Measurements from ENCODE around the gene TTC22.

Gene TTC22

GRCh38 chr1:54795841-54796468 is 5.2 kb downstream of the TTC22 start:
- no peak for ATAC-seq
- no peak for TF ChIP-seq SNAI2 (CRISPR knock-in tag; IDR thresholded peaks at IDR 0.05)
- no peak for TF ChIP-seq CSDC2 (CRISPR knock-in tag; IDR thresholded peaks at IDR 0.05)
- TF ChIP-seq TSHZ2 (CRISPR knock-in tag; IDR thresholded peaks at IDR 0.05): no peak

- no peak for TF ChIP-seq TSHZ2 (CRISPR knock-in tag; IDR thresholded peaks at IDR 0.05)
- TF ChIP-seq RARB (CRISPR knock-in tag; IDR thresholded peaks at IDR 0.05): no peak
- TF ChIP-seq PATZ1 (CRISPR knock-in tag; IDR thresholded peaks at IDR 0.05; ENCODE audit: borderline replicate concordance): no peak
- TF ChIP-seq ZNF70 (CRISPR knock-in tag; IDR thresholded peaks at IDR 0.05): no peak
- TF ChIP-seq SNAI2 (CRISPR knock-in tag; IDR thresholded peaks at IDR 0.05): no peak
- ATAC-seq: peak; percentile 9; the same call in 1 of the 3 replicates
Observed at GRCh38 chr1:54795356-54795665, 5.8 kb downstream of the TTC22 start.

GRCh38 chr1:54794451-54795355 is 6.4 kb downstream of the TTC22 start:
- ATAC-seq: peak; percentile 12; the same call in 2 of the 3 replicates
- no peak for TF ChIP-seq CSDC2 (CRISPR knock-in tag; IDR thresholded peaks at IDR 0.05)
- no peak for TF ChIP-seq CSRNP3 (CRISPR knock-in tag; IDR thresholded peaks at IDR 0.05)
- TF ChIP-seq ISL1 (CRISPR knock-in tag; IDR thresholded peaks at IDR 0.05): no peak
- TF ChIP-seq ESRRG (CRISPR knock-in tag; IDR thresholded peaks at IDR 0.05): no peak
- TF ChIP-seq POU6F1 (CRISPR knock-in tag; IDR thresholded peaks at IDR 0.05; ENCODE audit: borderline replicate concordance, low read depth): no peak
- no peak for TF ChIP-seq SNAI2 (CRISPR knock-in tag; IDR thresholded peaks at IDR 0.05)
- TF ChIP-seq ARNTL (CRISPR knock-in tag; IDR thresholded peaks at IDR 0.05; ENCODE audit: borderline replicate concordance, low read depth): no peak
- no peak for TF ChIP-seq ZNF70 (CRISPR knock-in tag; IDR thresholded peaks at IDR 0.05)
- TF ChIP-seq ZNF8 (CRISPR knock-in tag; IDR thresholded peaks at IDR 0.05): no peak
- no peak for TF ChIP-seq TSHZ2 (CRISPR knock-in tag; IDR thresholded peaks at IDR 0.05)
- TF ChIP-seq BACH2 (CRISPR knock-in tag; IDR thresholded peaks at IDR 0.05; ENCODE audit: borderline replicate concordance): no peak
- no peak for TF ChIP-seq TCF4 (CRISPR knock-in tag; IDR thresholded peaks at IDR 0.05; ENCODE audit: borderline replicate concordance)
